K562 (cell line): ENCODE results near the gene CCK. TPM values are rescaled to one million over a fixed set of nuclear protein-coding genes. Genes with fewer than 3 reads are reported as not detected.

Experiments used
- ARID3A ChIP-seq: IDR thresholded peaks from 2 replicates; pipeline ENCODE4 v1.6.1; 2012; ENCODE audit warnings: low read depth, low read length, improper control_type of control experiment, borderline replicate concordance
- E2F8 ChIP-seq: fragments of 450-650 bp; IDR thresholded peaks from 2 replicates; pipeline ENCODE4 v1.7.1; 2018; ENCODE audit warnings: mild to moderate bottlenecking, low read depth; ENCODE audit not compliant: partially characterized antibody
- GTF2E2 ChIP-seq: fragments of 200-800 bp; sonication (Bioruptor generic); IDR thresholded peaks from 2 replicates; pipeline ENCODE4 v1.6.1; 2016; ENCODE audit warnings: missing genetic modification characterization, missing compliant biosample characterization
- HEY1 ChIP-seq: fragments of 250-450 bp; sonication (Bioruptor Pico); IDR thresholded peaks from 2 replicates; pipeline ENCODE4 v1.5.0; 2020; ENCODE audit warnings: mild to moderate bottlenecking, moderate library complexity, borderline replicate concordance
- MGA ChIP-seq: fragments of 450-650 bp; IDR thresholded peaks from 2 replicates; pipeline ENCODE4 v1.6.1; 2016; ENCODE audit warnings: mild to moderate bottlenecking, moderate library complexity
- PTTG1 ChIP-seq: fragments of 450-650 bp; IDR thresholded peaks from 2 replicates; pipeline ENCODE4 v1.6.1; 2016; ENCODE audit warnings: low read depth, mild to moderate bottlenecking, missing genetic modification characterization, missing compliant biosample characterization
- PYGO2 ChIP-seq: fragments of 450-650 bp; IDR thresholded peaks from 2 replicates; pipeline ENCODE4 v1.6.1; 2016; ENCODE audit warnings: mild to moderate bottlenecking, missing genetic modification characterization, moderate library complexity, missing compliant biosample characterization
- RFX5 ChIP-seq: IDR thresholded peaks from 2 replicates; pipeline ENCODE4 v1.6.1; 2011; ENCODE audit warnings: low read depth, mild to moderate bottlenecking, improper control_type of control experiment, low read length
- ZBTB8A ChIP-seq: fragments of 450-650 bp; IDR thresholded peaks from 2 replicates; pipeline ENCODE4 v1.6.1; 2018; ENCODE audit warnings: mild to moderate bottlenecking, moderate library complexity; ENCODE audit not compliant: partially characterized antibody
- ZNF253 ChIP-seq: fragments of 250-450 bp; sonication (Bioruptor Pico); conservative IDR thresholded peaks from 2 replicates; pipeline ENCODE4 v1.6.1; 2021; ENCODE audit warnings: mild to moderate bottlenecking
- ZNF584 ChIP-seq: fragments of 200-800 bp; sonication (Bioruptor generic); IDR thresholded peaks from 2 replicates; pipeline ENCODE4 v1.6.1; 2016; ENCODE audit warnings: low read depth, mild to moderate bottlenecking, missing genetic modification characterization, missing compliant biosample characterization
- ZNF785 ChIP-seq: fragments of 250-450 bp; sonication (Bioruptor Pico); IDR thresholded peaks from 2 replicates; pipeline ENCODE4 v1.4.0; 2020; ENCODE audit warnings: mild to moderate bottlenecking
- polyA plus RNA-seq, 8 experiments: library from polyadenylated mRNA; depleted of rRNA in 4 of 8; stranded (reverse) in 5 of 8; unstranded in 3 of 8; fragments of >200 nt; fragmentation: Nextera tagmentation in 2 of 8; fragmentation: Illumina TruSeq in 1 of 8; extraction: Ambion mirVana in 2 of 8; extraction: Trizol in 1 of 8; gene quantifications; 2 replicates each; pipeline versions ENCODE4 v1.2.1 to v1.2.3, GENCODE V29; 2011 to 2014; ENCODE audit warnings: inconsistent platforms in 1 of 8, missing spikeins in 1 of 8
- total RNA-seq, 7 experiments: library from RNA; depleted of rRNA in 6 of 7; stranded (reverse); fragments of >200 nt in 6 of 7; fragmentation: Illumina TruSeq in 2 of 7; extraction: Trizol in 2 of 7; gene quantifications; 2 replicates each; pipeline versions ENCODE4 v1.2.1 to v1.2.3, GENCODE V29; 2011 to 2021; ENCODE audit warnings: low replicate concordance in 1 of 7

Gene CCK
- total and polyA plus RNA-seq, 9 of the 15 experiments (the other 6 are each of a cell fraction or from before 2014, with no cell fraction given): not detected

- TF ChIP-seq MGA (peak; percentile 49), GTF2E2 (tag) (no peak), ZBTB8A (no peak), RFX5 (no peak), ZNF584 (no peak), ZNF253 (no peak), PTTG1 (no peak), HEY1 (no peak), ARID3A (no peak), ZNF785 (no peak), E2F8 (no peak), PYGO2 (tag) (no peak)
These were observed 1.5 kb downstream of the CCK start (continued) for GRCh38 chr3:42264399-42265058.
